ENCODE data around the gene ASTN2. TPM values are rescaled to one million over a fixed set of nuclear protein-coding genes. Genes with fewer than 3 reads are reported as not detected.

The ASTN2 gene
- total RNA-seq, 2 donors from 2014 or later, result 113 to 153 TPM

GRCh38 chr9:116701940-116702642 lies 712.8 kb downstream of the ASTN2 start:
- DNase-seq (ENCODE audit: low spot score), result no peak
- TF ChIP-seq POLR2AphosphoS5 (IDR thresholded peaks at IDR 0.05) (no peak), POLR2A (IDR thresholded peaks at IDR 0.05) (no peak)
- TF ChIP-seq, protein P1, sequence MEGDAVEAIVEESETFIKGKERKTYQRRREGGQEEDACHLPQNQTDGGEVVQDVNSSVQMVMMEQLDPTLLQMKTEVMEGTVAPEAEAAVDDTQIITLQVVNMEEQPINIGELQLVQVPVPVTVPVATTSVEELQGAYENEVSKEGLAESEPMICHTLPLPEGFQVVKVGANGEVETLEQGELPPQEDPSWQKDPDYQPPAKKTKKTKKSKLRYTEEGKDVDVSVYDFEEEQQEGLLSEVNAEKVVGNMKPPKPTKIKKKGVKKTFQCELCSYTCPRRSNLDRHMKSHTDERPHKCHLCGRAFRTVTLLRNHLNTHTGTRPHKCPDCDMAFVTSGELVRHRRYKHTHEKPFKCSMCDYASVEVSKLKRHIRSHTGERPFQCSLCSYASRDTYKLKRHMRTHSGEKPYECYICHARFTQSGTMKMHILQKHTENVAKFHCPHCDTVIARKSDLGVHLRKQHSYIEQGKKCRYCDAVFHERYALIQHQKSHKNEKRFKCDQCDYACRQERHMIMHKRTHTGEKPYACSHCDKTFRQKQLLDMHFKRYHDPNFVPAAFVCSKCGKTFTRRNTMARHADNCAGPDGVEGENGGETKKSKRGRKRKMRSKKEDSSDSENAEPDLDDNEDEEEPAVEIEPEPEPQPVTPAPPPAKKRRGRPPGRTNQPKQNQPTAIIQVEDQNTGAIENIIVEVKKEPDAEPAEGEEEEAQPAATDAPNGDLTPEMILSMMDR (IDR thresholded peaks at IDR 0.05), result no peak
- Histone ChIP-seq H3K27me3 (replicated peaks; ENCODE audit: insufficient read depth) (no peaks in the 10 kb centered on the region), H3K4me1 (replicated peaks) (no peaks in the 10 kb centered on the region), H3K4me3 (no peak overlapping the region), H3K36me3 (peaks cover 7 to 12% of the 10 kb centered on the region in 2 donors), H3K9me3 (no peaks in the 10 kb centered on the region), H3K27ac (no peak overlapping the region)
- WGBS, result 25% methylated on average over 2 of the region's 2 CpGs
- intact Hi-C loops (cut with DNase I), result no loop called here

GRCh38 chr9:116700882-116701865 lies 713.7 kb downstream of the ASTN2 start:
- Histone ChIP-seq H3K4me3 (no peak overlapping the region), H3K4me1 (replicated peaks) (no peaks in the 10 kb centered on the region), H3K27me3 (replicated peaks; ENCODE audit: insufficient read depth) (no peaks in the 10 kb centered on the region), H3K9me3 (no peaks in the 10 kb centered on the region), H3K27ac (no peak overlapping the region), H3K36me3 (peaks cover 7 to 12% of the 10 kb centered on the region in 2 donors)
- WGBS, result 33% methylated on average over 2 of the region's 2 CpGs
- no peak for TF ChIP-seq POLR2AphosphoS5 (IDR thresholded peaks at IDR 0.05)
- TF ChIP-seq, protein P1 (IDR thresholded peaks at IDR 0.05), result no peak
- TF ChIP-seq POLR2A (IDR thresholded peaks at IDR 0.05), result no peak
- intact Hi-C loops (cut with DNase I), result no loop called here
- DNase-seq (ENCODE audit: low spot score), result no peak

DNA sequence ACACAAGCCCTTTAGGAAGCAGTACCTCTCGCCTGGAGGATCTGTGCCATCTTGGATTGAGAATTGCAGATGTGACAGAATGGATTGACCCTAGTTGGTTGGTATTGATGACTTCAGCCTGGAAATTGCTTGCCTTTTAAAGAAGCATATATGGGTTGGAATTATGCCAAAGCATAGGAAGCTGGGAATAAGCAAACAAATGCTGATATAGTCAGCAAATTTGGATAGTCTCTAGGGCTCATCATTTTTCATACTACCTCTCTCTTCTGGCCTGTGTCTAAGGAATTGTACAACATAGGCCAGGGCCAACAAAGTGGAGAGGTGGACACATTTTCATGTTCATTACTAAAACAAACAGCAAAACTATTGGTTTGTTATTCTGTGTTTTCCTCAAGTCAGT lies 714.6 kb downstream of the ASTN2 start:
- H3K27me3 ChIP-seq (replicated peaks; ENCODE audit: insufficient read depth), result no peaks in the 10 kb centered on the region
- no peaks in the 10 kb centered on the region for H3K9me3 ChIP-seq
- TF ChIP-seq POLR2A (IDR thresholded peaks at IDR 0.05) (no peak), POLR2AphosphoS5 (IDR thresholded peaks at IDR 0.05) (no peak)
- TF ChIP-seq, protein P1 (IDR thresholded peaks at IDR 0.05), result no peak
- no peaks in the 10 kb centered on the region for H3K4me1 ChIP-seq (replicated peaks)
- H3K27ac ChIP-seq, result no peak overlapping the region
- H3K4me3 ChIP-seq, result no peak overlapping the region
- WGBS, result 90% methylated on average over 1 of the region's 1 CpG
- DNase-seq (ENCODE audit: low spot score), result no peak
- H3K36me3 ChIP-seq, result peaks cover 7 to 12% of the 10 kb centered on the region in 2 donors
- intact Hi-C loops (cut with DNase I), result no loop called here

DNA sequence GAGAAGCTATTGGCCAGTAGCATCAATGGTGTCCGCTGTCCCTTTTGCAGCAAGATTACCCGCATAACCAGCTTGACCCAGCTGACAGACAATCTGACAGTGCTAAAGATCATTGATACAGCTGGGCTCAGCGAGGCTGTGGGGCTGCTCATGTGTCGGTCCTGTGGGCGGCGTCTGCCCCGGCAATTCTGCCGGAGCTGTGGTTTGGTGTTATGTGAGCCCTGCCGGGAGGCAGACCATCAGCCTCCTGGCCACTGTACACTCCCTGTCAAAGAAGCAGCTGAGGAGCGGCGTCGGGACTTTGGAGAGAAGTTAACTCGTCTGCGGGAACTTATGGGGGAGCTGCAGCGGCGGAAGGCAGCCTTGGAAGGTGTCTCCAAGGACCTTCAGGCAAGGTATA lies 717.0 kb downstream of the ASTN2 start:
- peaks cover 7 to 12% of the 10 kb centered on the region in 2 donors for H3K36me3 ChIP-seq
- H3K4me1 ChIP-seq (replicated peaks), result no peaks in the 10 kb centered on the region
- intact Hi-C loops (cut with DNase I), result no loop called here
- TF ChIP-seq POLR2AphosphoS5 (IDR thresholded peaks at IDR 0.05) (no peak), POLR2A (IDR thresholded peaks at IDR 0.05) (no peak)
- TF ChIP-seq, protein P1 (IDR thresholded peaks at IDR 0.05), result no peak
- H3K27ac ChIP-seq, result no peak overlapping the region
- H3K4me3 ChIP-seq, result no peak overlapping the region
- no peak for DNase-seq (ENCODE audit: low spot score)
- no peaks in the 10 kb centered on the region for H3K9me3 ChIP-seq
- H3K27me3 ChIP-seq (replicated peaks; ENCODE audit: insufficient read depth), result no peaks in the 10 kb centered on the region
- WGBS, result 98% methylated on average over 15 of the region's 16 CpGs

Data from prostate gland (tissue), 2 donors.